ENCODE data around the gene GLA. TPM values are rescaled to one million over a fixed set of nuclear protein-coding genes. Genes with fewer than 3 reads are reported as not detected.

Gene GLA
- total and polyA plus RNA-seq, 9 of the 15 experiments (the other 6 are each of a cell fraction or from before 2014, with no cell fraction given) = 41.7 to 146 (median 73.8) TPM

GRCh38 chrX:101450085-101450484, 42.4 kb upstream of the GLA start:
- no TSS peak for BruUV-seq (replicated peaks)
- in situ Hi-C loops (cut with MboI) (no loop called here), intact Hi-C loops (cut with micrococcal nuclease) (no loop called here)
- no peaks in the 10 kb centered on the region for H3K79me2 ChIP-seq (ENCODE audit: control insufficient read depth, insufficient read depth, low read length)
- no peaks in the 10 kb centered on the region; a peak in 1 of 5 replicates for H3K4me1 ChIP-seq (replicated peaks in 1 of 2; ENCODE audit: control insufficient read depth in 2 of 2, insufficient read depth in 2 of 2, low read length in 2 of 2)
- H3K4me2 ChIP-seq (ENCODE audit: insufficient read depth, low read length) = no peak overlapping the region
- DNase-seq (ENCODE audit: extremely low read depth in 1 of 4, low spot score in 3 of 4) = no peak
- no peak overlapping the region for H3K4me3 ChIP-seq
- 0% methylated on average over 2 of the region's 2 CpGs for WGBS (ENCODE audit: insufficient coverage, low coverage, missing lambda C conversion rate)
- H3K36me3 ChIP-seq (ENCODE audit: control insufficient read depth, insufficient read depth, low read length) = no peaks in the 10 kb centered on the region
- no peak for FAIRE-seq
- no peaks in the 10 kb centered on the region for H3K27me3 ChIP-seq (ENCODE audit: control insufficient read depth in 2 of 2, insufficient read depth in 2 of 2, low read length in 2 of 2)
- H3K9me1 ChIP-seq (ENCODE audit: control insufficient read depth, insufficient read depth, low read length) = no peaks in the 10 kb centered on the region
- POLR2A ChIA-PET = no interaction called here
- no peak overlapping the region for H3K27ac ChIP-seq (ENCODE audit: extremely low read depth, low read depth, low read length)
- no peak overlapping the region for H2AFZ ChIP-seq (ENCODE audit: low read depth, low read length)
- no peak overlapping the region for H3K9ac ChIP-seq (ENCODE audit: insufficient read depth in 1 of 2, low read depth in 2 of 2, low read length in 2 of 2)
- no peaks in the 10 kb centered on the region for H4K20me1 ChIP-seq (replicated peaks; ENCODE audit: control insufficient read depth, insufficient read depth, low read length)
- CTCF ChIA-PET (ENCODE audit: low intra/inter-chr PET ratio) = no interaction called here
- H3K9me3 ChIP-seq (replicated peaks; ENCODE audit: control insufficient read depth, insufficient read depth, low read depth, low read length) = no peaks in the 10 kb centered on the region
- ATAC-seq = no peak
- TF ChIP-seq HDAC6 (IDR thresholded peaks at IDR 0.05; ENCODE audit: low read depth, low read length) = no peak
- TF ChIP-seq ZNF707 (CRISPR knock-in tag; conservative IDR thresholded peaks at IDR 0.05) = no peak
- no peak for TF ChIP-seq C11orf30 (IDR thresholded peaks at IDR 0.05; ENCODE audit: low read depth)
- TF ChIP-seq MNT (conservative IDR thresholded peaks at IDR 0.05) = no peak
- no peak for TF ChIP-seq CEBPB (tag; IDR thresholded peaks at IDR 0.05)
- no peak for TF ChIP-seq RREB1 (CRISPR knock-in tag; IDR thresholded peaks at IDR 0.05)
- TF ChIP-seq MBD1 (CRISPR knock-in tag; IDR thresholded peaks at IDR 0.05) = no peak
- no peak for TF ChIP-seq MCM3 (IDR thresholded peaks at IDR 0.05)
- no peak for TF ChIP-seq HMGXB4 (CRISPR knock-in tag; IDR thresholded peaks at IDR 0.05)
- no peak for TF ChIP-seq ZNF174 (CRISPR knock-in tag; IDR thresholded peaks at IDR 0.05)
- no peak for TF ChIP-seq U2AF1 (optimal IDR thresholded peaks at IDR 0.05; ENCODE audit: low read depth, low read length)
- TF ChIP-seq STAG1 (CRISPR knock-in tag; IDR thresholded peaks at IDR 0.05; ENCODE audit: borderline replicate concordance) = no peak
- no peak for TF ChIP-seq PCBP1 (IDR thresholded peaks at IDR 0.05; ENCODE audit: low read depth, low read length, poor library complexity, severe bottlenecking)

Data from K562 (cell line).